Ishikawa (cell line): Measurements from ENCODE around the gene SH3PXD2A.

Experiments used
- CEBPB ChIP-seq: IDR thresholded peaks from 2 replicates; pipeline ENCODE4 v1.6.1; 2012
- CREB1 ChIP-seq: IDR thresholded peaks from 2 replicates; pipeline ENCODE4 v1.6.1; 2012; ENCODE audit warnings: low read depth
- EGR1 ChIP-seq: IDR thresholded peaks from 2 replicates; pipeline ENCODE4 v1.6.1; 2012
- NFIC ChIP-seq: IDR thresholded peaks from 2 replicates; pipeline ENCODE4 v1.6.1; 2012
- RAD21 ChIP-seq: IDR thresholded peaks from 2 replicates; pipeline ENCODE4 v1.6.1; 2012; ENCODE audit warnings: low read depth
- TAF1 ChIP-seq: IDR thresholded peaks from 2 replicates; pipeline ENCODE4 v1.6.1; 2012; ENCODE audit warnings: low read depth, mild to moderate bottlenecking
- YY1 ChIP-seq: IDR thresholded peaks from 2 replicates; pipeline ENCODE4 v1.6.1; 2012; ENCODE audit warnings: low read depth
- TF ChIP-seq, protein P1 (sequence below): IDR thresholded peaks from 2 replicates; pipeline ENCODE4 v1.6.1; 2012; ENCODE audit warnings: low read depth, mild to moderate bottlenecking
- TF ChIP-seq, protein P2 (sequence below): IDR thresholded peaks from 2 replicates; pipeline ENCODE4 v1.6.1; 2012

- TF ChIP-seq CEBPB (no peak), RAD21 (no peak; the same call in 1 of the 2 replicates), YY1 (no peak), CREB1 (no peak), TAF1 (no peak), EGR1 (no peak), NFIC (no peak)
- TF ChIP-seq, protein P1, sequence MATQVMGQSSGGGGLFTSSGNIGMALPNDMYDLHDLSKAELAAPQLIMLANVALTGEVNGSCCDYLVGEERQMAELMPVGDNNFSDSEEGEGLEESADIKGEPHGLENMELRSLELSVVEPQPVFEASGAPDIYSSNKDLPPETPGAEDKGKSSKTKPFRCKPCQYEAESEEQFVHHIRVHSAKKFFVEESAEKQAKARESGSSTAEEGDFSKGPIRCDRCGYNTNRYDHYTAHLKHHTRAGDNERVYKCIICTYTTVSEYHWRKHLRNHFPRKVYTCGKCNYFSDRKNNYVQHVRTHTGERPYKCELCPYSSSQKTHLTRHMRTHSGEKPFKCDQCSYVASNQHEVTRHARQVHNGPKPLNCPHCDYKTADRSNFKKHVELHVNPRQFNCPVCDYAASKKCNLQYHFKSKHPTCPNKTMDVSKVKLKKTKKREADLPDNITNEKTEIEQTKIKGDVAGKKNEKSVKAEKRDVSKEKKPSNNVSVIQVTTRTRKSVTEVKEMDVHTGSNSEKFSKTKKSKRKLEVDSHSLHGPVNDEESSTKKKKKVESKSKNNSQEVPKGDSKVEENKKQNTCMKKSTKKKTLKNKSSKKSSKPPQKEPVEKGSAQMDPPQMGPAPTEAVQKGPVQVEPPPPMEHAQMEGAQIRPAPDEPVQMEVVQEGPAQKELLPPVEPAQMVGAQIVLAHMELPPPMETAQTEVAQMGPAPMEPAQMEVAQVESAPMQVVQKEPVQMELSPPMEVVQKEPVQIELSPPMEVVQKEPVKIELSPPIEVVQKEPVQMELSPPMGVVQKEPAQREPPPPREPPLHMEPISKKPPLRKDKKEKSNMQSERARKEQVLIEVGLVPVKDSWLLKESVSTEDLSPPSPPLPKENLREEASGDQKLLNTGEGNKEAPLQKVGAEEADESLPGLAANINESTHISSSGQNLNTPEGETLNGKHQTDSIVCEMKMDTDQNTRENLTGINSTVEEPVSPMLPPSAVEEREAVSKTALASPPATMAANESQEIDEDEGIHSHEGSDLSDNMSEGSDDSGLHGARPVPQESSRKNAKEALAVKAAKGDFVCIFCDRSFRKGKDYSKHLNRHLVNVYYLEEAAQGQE: no peak
- TF ChIP-seq, protein P2, sequence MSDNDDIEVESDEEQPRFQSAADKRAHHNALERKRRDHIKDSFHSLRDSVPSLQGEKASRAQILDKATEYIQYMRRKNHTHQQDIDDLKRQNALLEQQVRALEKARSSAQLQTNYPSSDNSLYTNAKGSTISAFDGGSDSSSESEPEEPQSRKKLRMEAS: no peak
Measured at GRCh38 chr10:103706047-103706446, 149.3 kb downstream of the SH3PXD2A start.
